Stimulated activated CD4-positive, alpha-beta T cell treated with anti-CD3 and anti-CD28 coated beads, Interleukin-4, amount 100 ng/mL, for 24 hours (primary cell): ENCODE data around the gene MARCHF11.

Experiments
- DNase-seq: peaks from one replicate; pipeline ENCODE4 v3.0.0-alpha.2; 2020

The MARCHF11 gene

GRCh38 chr5:16128944-16129343 is 50.6 kb downstream of the MARCHF11 start:
- DNase-seq = no peak

GRCh38 chr5:16127865-16128544 is 51.6 kb downstream of the MARCHF11 start:
- DNase-seq = no peak

GRCh38 chr5:16120579-16120978 is 59.0 kb downstream of the MARCHF11 start:
- no peak for DNase-seq

GRCh38 chr5:16119790-16120189 is 59.8 kb downstream of the MARCHF11 start:
- DNase-seq = no peak

- no peak for DNase-seq
These were observed 64.5 kb downstream of the MARCHF11 start for GRCh38 chr5:16115140-16115539.

- DNase-seq = no peak
These were observed 71.2 kb downstream of the MARCHF11 start for GRCh38 chr5:16108418-16108817.

GRCh38 chr5:16104961-16105360 is 74.6 kb downstream of the MARCHF11 start:
- no peak for DNase-seq

GRCh38 chr5:16095612-16096011 is 84.0 kb downstream of the MARCHF11 start:
- no peak for DNase-seq

- DNase-seq = no peak
These were observed 89.3 kb downstream of the MARCHF11 start for GRCh38 chr5:16090270-16090669.

- DNase-seq = no peak
These were observed 96.6 kb downstream of the MARCHF11 start for GRCh38 chr5:16082982-16083381.

GRCh38 chr5:16082053-16082452 is 97.5 kb downstream of the MARCHF11 start:
- no peak for DNase-seq

- no peak for DNase-seq
These were observed 98.1 kb downstream of the MARCHF11 start for GRCh38 chr5:16081376-16081955.

- no peak for DNase-seq
These were observed 102.9 kb downstream of the MARCHF11 start for GRCh38 chr5:16076657-16077056.

GRCh38 chr5:16074358-16074757 is 105.2 kb downstream of the MARCHF11 start:
- no peak for DNase-seq

- DNase-seq = no peak
These were observed 107.0 kb downstream of the MARCHF11 start for GRCh38 chr5:16072616-16073015.

- DNase-seq = no peak
These were observed 112.2 kb downstream of the MARCHF11 start for GRCh38 chr5:16067415-16067814.

- DNase-seq = no peak
These were observed 112.8 kb downstream of the MARCHF11 start for GRCh38 chr5:16066810-16067209.

GRCh38 chr5:16066320-16066719 is 113.3 kb downstream of the MARCHF11 start:
- no peak for DNase-seq

GRCh38 chr5:16065831-16066230 is 113.8 kb downstream of the MARCHF11 start:
- no peak for DNase-seq

- no peak for DNase-seq
These were observed 115.3 kb downstream of the MARCHF11 start for GRCh38 chr5:16064135-16064893.

GRCh38 chr5:16061163-16061562 is 118.4 kb downstream of the MARCHF11 start:
- no peak for DNase-seq

- no peak for DNase-seq
These were observed 122.3 kb downstream of the MARCHF11 start for GRCh38 chr5:16057277-16057676.

GRCh38 chr5:16051246-16051755 is 128.3 kb downstream of the MARCHF11 start:
- DNase-seq = no peak

GRCh38 chr5:16050414-16050813 is 129.2 kb downstream of the MARCHF11 start:
- no peak for DNase-seq
